NOMO-1 (cell line): ENCODE measurements around the gene EPS8.
"Not testable (repeated sequence)": the region's sequence is repeated elsewhere in the genome, so short reads cannot be mapped to it uniquely, and the experiment has no call there.

Experiments used
- DNase-seq, 2 experiments: peaks; one replicate each; lab custom pipeline; 2025; ENCODE audit not compliant: unreplicated experiment in 2 of 2; lab: John Stamatoyannopoulos, UW

The EPS8 gene

GRCh38 chr12:15762162-15762561 is 27.0 kb downstream of the EPS8 start:
- not testable (repeated sequence) for DNase-seq

DNA sequence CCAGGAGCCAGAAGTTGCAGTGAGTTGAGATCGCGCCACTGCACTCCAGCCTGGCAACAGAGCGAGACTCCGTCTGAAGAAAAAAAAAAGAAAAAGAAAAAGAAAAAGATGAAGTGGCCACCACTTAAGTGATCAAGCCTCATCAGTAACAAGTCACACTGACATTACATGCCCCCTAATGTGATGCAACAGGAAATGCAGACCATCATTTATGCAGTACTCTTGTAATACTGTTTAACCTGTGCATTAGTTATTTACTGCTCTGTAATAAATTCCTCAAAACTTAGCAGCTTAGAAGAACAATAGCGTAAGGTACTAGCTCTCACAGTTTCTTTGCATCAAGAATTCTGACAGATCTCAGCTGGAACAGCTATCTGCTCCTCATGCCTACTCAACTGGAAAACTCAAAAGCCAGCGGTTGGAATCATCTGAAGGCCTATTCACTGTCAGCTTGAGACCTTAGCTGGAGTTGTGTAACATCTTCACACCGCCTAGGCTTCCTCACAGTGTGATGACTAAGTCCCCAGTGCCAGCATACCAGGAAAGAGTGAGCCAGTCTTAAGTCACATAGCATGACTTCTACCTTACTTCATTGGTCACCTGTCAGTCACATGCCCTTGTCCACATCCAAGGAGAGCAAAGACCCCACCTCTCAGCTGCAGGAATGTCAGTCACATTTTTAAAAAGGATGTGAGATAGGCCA is 31.5 kb downstream of the EPS8 start:
- peak; percentile 49 to 78 for DNase-seq

- DNase-seq = no peak
These were observed 32.4 kb downstream of the EPS8 start for GRCh38 chr12:15756822-15757221.

GRCh38 chr12:15754233-15754632 is 35.0 kb downstream of the EPS8 start:
- DNase-seq = no peak

DNA sequence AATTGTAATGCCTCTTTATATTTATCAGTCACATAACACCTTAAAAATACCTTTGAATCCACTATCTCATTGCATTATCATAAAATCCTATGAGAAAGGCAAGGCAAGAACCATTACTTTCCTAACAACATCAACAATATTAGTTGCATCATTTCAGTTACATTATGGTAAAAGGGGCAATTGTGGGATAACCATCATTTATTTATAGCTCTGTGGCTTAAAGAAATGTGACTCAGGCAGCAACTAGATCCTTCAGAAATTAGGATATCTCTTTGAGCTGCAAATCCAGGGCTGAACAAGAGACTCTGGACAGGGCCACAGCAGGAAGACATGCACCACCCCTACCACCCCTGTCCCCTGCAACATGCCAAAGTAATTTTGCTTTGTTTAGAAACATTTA is 36.4 kb downstream of the EPS8 start:
- no peak for DNase-seq

- DNase-seq = no peak
These were observed 37.4 kb downstream of the EPS8 start for GRCh38 chr12:15751741-15752140.

DNA sequence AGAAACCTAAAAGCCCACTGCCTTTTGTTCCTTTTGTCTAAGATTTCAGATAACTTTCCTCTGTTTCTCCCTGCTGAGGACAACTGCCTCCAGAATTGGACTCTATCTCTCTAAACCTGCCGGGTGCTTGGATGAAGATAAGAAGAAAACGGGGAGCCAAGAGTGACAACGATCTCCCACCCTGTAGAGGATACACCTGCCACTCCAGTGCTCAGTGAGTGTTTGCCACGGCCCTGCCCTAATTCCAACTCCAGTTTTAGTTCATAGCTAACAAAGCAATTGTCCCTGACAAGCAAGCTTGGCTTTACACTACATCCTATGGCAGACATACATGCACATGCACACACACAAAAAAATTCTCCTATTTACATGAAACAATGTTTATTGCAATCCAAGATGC is 39.3 kb downstream of the EPS8 start:
- DNase-seq = no peak

DNA sequence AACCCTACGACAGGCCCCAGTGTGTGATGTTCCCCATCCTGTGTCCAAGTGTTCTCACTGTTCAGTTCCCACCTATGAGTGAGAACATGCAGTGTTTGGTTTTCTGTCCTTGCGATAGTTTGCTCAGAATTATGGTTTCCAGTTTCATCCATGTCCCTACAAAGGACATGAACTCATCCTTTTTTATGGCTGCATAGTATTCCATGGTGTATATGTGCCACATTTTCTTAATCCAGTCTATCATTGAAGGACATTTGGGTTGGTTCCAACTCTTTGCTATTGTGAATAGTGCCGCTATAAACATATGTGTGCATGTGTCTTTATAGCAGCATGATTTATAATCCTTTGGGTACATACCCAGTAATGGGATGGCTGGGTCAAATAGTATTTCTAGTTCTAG is 47.3 kb downstream of the EPS8 start:
- not testable (repeated sequence) for DNase-seq

DNA sequence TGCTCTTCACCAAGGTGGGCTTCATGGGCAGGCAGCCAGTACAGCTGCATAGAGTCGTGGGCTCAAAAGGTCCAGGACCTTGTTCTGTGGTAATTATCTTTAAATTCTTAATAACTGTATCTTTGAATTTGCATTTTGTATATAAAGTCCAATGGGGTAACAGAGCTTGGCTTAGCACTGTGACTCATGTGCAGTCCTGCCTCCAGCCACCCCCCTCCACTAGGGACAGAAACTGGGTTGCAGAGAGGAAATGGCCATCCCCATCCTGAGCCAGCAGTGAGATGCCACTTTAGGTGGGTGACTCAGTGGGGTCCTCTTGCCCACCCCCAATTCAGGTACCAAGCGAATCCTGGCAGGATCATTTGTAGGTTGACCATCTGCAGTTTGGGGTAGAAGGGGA is 48.1 kb downstream of the EPS8 start:
- DNase-seq = no peak

GRCh38 chr12:15740389-15740788 is 48.8 kb downstream of the EPS8 start:
- DNase-seq = not testable (repeated sequence)

DNA sequence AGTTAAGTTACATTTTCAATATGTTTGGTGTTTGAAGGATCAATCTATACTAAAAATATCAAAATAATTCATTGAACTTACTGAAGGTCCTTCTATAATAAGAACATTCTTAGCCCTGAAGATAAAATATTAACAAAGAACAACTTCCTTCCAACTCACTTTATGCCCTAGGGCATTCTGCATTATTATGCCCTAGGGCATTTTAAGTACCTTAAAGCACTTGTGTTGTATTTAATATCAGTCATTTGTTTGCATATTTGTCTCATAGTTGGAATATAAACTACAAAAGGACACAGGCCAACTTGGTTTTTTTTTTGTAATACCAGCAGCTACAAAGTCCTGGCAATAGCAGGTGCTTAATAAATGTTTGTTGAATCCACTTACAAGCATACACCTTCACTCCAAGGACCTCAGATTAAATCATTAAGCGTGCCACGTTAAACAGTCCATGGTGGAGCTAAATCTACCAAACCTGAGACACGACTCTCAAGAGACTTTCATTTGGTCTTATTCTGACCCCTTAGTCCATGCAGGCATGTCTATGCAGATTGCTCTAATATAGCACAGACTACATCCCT is 50.7 kb downstream of the EPS8 start:
- no peak for DNase-seq

DNA sequence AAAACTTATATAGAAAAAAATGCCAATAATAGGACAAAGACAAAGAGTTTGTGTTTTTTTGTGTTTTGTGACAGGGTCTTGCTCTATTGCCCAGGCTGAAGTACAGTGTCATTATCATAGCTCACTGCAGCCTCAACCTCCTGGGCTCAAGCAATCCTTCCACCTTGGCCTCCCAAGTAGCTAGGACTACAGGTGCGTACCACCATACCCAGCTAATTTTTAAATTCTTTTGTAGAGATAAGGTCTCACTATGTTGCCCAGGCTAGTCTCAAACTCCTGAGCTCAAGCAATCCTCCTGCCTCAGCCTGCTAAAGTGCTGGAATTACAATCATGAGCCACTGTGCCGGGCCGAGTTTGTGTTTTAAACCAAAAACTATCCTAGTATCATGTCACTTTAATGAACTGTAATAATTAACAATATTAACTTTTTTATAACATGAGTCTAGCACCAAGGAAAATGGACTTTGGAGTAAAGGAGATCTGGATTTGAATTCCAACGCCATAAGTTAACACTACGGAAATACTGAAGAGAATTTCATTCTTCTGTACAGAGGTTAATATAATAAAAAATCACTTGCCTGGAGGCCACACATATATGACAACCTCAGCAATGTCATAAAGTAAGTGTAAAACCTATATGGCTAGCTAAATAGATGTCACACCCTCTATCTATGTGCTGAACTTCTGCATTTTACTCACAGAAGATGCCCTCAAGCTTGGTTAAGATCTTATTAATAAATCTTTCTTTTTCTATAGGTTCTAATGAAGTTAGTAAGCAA is 53.2 kb downstream of the EPS8 start:
- DNase-seq = no peak

- no peak for DNase-seq
These were observed 56.1 kb downstream of the EPS8 start for GRCh38 chr12:15733136-15733535.

DNA sequence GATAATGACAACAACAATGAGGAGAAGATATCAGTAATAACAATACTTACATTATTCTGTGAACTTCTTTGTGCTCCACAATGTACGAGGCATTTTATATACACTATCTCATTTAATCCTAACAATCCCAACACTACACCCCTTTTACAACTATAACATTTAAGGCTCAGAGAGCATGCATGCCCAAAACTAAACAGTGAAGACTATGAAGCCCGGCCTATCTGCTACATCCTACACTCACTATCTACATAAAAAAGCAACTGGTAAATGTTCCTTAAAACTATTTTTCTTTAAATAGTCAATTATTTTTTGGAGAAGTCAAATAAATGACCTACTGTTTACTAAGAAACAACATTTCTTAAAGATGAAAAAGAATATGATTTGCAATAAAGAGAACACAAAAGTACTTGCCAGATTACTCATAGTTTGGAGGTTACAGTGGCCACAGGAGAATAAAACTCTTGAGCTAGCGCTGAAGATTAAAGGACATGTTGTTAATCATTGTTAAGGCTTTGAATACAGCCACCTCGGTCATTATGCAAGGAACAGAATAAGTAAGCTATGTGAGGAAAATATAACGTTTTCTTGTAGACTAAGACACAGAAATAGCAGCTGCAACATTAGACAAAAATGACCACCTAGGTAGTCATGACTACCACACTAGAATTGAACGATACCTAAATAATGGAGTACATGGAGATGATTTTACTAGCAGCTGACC is 56.7 kb downstream of the EPS8 start:
- no peak for DNase-seq

- DNase-seq = no peak
These were observed 57.2 kb downstream of the EPS8 start for GRCh38 chr12:15731940-15732339.

- no peak for DNase-seq
These were observed 60.1 kb downstream of the EPS8 start for GRCh38 chr12:15729097-15729496.

DNA sequence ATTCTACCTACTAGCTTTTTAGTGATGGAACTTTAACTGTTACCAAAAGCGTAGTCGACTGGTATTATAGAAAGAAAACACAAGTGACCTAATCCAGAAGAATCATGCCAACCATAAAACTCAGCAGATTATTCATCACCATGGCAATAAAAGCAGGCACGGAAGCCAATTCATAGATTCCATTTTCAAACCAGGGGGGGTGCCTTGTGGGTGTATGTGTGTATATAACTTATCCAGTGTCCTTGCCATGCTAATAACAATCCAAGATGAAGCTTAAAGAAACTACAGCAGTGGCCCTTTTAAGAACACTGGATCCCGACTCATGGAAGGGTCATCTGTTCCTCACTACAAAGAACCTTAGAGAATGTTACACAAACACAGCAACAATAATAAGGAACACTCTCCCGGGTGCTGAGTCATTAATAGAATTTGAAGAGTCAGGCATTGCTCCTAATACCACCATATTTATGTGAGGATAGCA is 61.0 kb downstream of the EPS8 start:
- DNase-seq = no peak

DNA sequence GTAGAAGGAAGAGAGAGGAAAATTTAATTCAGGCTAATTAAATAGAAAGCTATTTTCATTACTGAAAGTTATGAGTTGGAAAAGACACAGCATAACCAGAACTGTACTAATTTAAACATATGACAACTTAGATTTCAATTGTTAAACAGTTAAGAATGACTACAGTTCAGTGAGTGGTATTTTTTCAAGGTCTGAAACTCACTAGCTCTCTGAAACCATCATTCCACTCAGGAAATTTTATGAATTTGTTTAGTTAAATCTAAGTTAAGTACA is 62.4 kb downstream of the EPS8 start:
- no peak for DNase-seq

DNA sequence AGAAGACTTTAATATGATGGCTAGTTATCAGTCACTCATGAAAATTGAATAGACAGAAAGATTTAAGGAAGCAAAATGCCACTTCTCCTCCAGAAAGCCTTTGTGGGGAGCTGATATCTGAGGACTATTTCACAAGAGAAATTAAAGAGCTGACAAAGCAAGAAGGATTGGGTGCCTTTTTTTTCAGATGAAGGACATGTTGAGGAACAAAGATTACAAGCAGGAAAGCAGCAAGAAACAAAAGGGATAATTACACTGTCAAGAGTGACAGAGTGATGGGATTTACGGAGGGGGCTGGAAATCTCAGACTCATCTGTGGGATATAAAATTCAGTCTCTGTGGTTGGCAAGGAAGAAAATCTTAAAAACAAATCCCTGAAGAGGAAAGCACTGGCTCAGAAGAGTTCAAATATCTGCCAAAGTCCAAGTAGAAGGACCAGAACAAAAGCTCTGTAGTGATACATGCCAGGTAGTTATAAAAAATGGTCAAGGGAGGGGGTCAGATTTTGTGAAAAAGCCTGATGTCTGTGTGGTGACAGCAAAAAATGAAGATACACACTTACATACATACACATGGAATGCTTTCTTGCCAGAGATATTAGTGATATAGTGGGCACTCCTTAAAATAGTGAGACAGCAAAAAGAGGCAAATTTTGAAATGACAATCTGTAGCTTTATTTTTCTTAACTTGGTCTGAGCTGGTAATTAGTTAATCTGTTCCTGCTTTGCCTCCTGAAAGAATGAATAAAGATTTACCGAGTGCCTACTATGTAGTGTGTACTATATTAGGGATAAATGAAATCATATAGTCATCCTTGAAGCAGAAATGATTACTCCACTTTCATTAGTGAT is 62.9 kb downstream of the EPS8 start:
- DNase-seq = peak; percentile 23 to 70

DNA sequence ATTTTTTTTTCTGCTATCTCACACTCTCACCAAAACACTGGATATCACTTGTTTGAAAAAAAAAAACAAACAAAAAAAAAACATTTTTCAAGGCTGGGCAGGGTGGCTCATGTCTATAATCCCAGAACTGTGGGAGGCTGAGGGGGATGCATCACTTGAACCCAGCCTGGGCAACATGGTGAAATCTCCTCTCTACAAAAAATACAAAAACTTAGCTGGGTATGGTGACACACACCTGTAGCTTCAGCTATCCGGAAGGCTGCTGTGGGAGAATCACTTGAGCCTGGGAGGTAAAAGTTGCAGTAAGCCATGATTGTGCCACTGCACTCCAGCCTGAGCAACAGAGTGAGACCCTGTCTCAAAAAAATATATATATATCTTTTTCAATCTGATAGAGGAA is 66.2 kb downstream of the EPS8 start:
- DNase-seq = no peak
